GM18873 (cell line): ENCODE data around the gene SLC3A2.
A peak's percentile ranks its signal among the peaks of the same experiment; 100 is the strongest.
"Not testable (repeated sequence)": the region's sequence is repeated elsewhere in the genome, so short reads cannot be mapped to it uniquely, and the experiment has no call there.

Experiments used
- ATAC-seq: cut with Tn5 transposase; IDR thresholded peaks from one replicate; pipeline ENCODE4 v1.9.1; 2021; ENCODE audit warnings: mild to moderate bottlenecking, moderate library complexity, moderate number of reproducible peaks; ENCODE audit not compliant: unreplicated experiment, low FRiP score

The SLC3A2 gene

GRCh38 chr11:62851807-62852522 lies 28.7 kb upstream of the SLC3A2 start:
- no peak for ATAC-seq

- no peak for ATAC-seq
Observed at GRCh38 chr11:62852523-62853188, 28.0 kb upstream of the SLC3A2 start.

- no peak for ATAC-seq
Observed at GRCh38 chr11:62853279-62853965, 27.3 kb upstream of the SLC3A2 start.

- ATAC-seq, result no peak
Observed at GRCh38 chr11:62854013-62854824, 26.5 kb upstream of the SLC3A2 start.

- ATAC-seq, result no peak
Observed at GRCh38 chr11:62854825-62855570, 25.7 kb upstream of the SLC3A2 start.

- peak; percentile 86 for ATAC-seq
Observed at GRCh38 chr11:62855571-62856332, 24.9 kb upstream of the SLC3A2 start.

GRCh38 chr11:62856333-62856895 lies 24.3 kb upstream of the SLC3A2 start:
- no peak for ATAC-seq

- no peak for ATAC-seq
Observed at GRCh38 chr11:62857541-62857982, 23.1 kb upstream of the SLC3A2 start.

GRCh38 chr11:62858201-62858600 lies 22.5 kb upstream of the SLC3A2 start:
- no peak for ATAC-seq

GRCh38 chr11:62859281-62859703 lies 21.4 kb upstream of the SLC3A2 start:
- not testable (repeated sequence) for ATAC-seq

GRCh38 chr11:62860835-62861563 lies 19.7 kb upstream of the SLC3A2 start:
- ATAC-seq, result no peak

- not testable (repeated sequence) for ATAC-seq
Observed at GRCh38 chr11:62861564-62862192, 19.0 kb upstream of the SLC3A2 start.

GRCh38 chr11:62863687-62864335 lies 16.9 kb upstream of the SLC3A2 start:
- ATAC-seq, result no peak

- no peak for ATAC-seq
Observed at GRCh38 chr11:62865635-62866034, 15.1 kb upstream of the SLC3A2 start.

- ATAC-seq, result no peak
Observed at GRCh38 chr11:62874851-62875250, 5.8 kb upstream of the SLC3A2 start.

GRCh38 chr11:62875698-62876478 lies 4.8 kb upstream of the SLC3A2 start:
- ATAC-seq, result no peak
